Measurements from ENCODE around the gene GOLM1. TPM values are rescaled to one million over a fixed set of nuclear protein-coding genes. Genes with fewer than 3 reads are reported as not detected.

Gene GOLM1
- total and polyA plus RNA-seq, 9 of the 15 experiments (the other 6 are each of a cell fraction or from before 2014, with no cell fraction given) = 0.09 to 0.96 (median 0.40) TPM; not detected in 4

- no peak for TF ChIP-seq STAT6 (CRISPR knock-in tag; IDR thresholded peaks at IDR 0.05)
- no peak for TF ChIP-seq CSDE1 (IDR thresholded peaks at IDR 0.05)
Measured at GRCh38 chr9:86075132-86076109, 23.9 kb downstream of the GOLM1 start (continued).

- Histone ChIP-seq H3K79me2 (ENCODE audit: control insufficient read depth, insufficient read depth, low read length) (no peaks in the 10 kb centered on the region), H4K20me1 (replicated peaks; ENCODE audit: control insufficient read depth, insufficient read depth, low read length) (no peaks in the 10 kb centered on the region), H3K4me2 (ENCODE audit: insufficient read depth, low read length) (no peak overlapping the region), H3K9me1 (ENCODE audit: control insufficient read depth, insufficient read depth, low read length) (no peaks in the 10 kb centered on the region), H3K27ac (ENCODE audit: extremely low read depth, low read depth, low read length) (no peak overlapping the region), H3K36me3 (ENCODE audit: control insufficient read depth, insufficient read depth, low read length) (no peaks in the 10 kb centered on the region), H3K9me3 (replicated peaks; ENCODE audit: control insufficient read depth, insufficient read depth, low read depth, low read length) (no peaks in the 10 kb centered on the region), H2AFZ (ENCODE audit: low read depth, low read length) (no peak overlapping the region), H3K27me3 (ENCODE audit: control insufficient read depth in 2 of 2, insufficient read depth in 2 of 2, low read length in 2 of 2) (peaks cover 8 to 31% of the 10 kb centered on the region in 2 experiments; a peak in 3 of 5 replicates), H3K4me3 (no peak overlapping the region), H3K4me1 (replicated peaks in 1 of 2; ENCODE audit: control insufficient read depth in 2 of 2, insufficient read depth in 2 of 2, low read length in 2 of 2) (no peaks in the 10 kb centered on the region; a peak in 1 of 5 replicates), H3K9ac (ENCODE audit: insufficient read depth in 1 of 2, low read depth in 2 of 2, low read length in 2 of 2) (no peak overlapping the region)
- POLR2A ChIA-PET = no interaction called here
- in situ Hi-C loops (cut with MboI) = no loop called here
- CTCF ChIA-PET (ENCODE audit: low intra/inter-chr PET ratio) = no interaction called here
- FAIRE-seq (no peak), DNase-seq (ENCODE audit: extremely low read depth in 1 of 4, low spot score in 3 of 4) (no peak), ATAC-seq (no peak)
- no peak for TF ChIP-seq KLF1 (tag; IDR thresholded peaks at IDR 0.05)
- TF ChIP-seq PTRF (tag; IDR thresholded peaks at IDR 0.05) = no peak
- TF ChIP-seq NBN (IDR thresholded peaks at IDR 0.05; ENCODE audit: low read depth) = no peak
- 0% methylated on average over 1 of the region's 1 CpG for WGBS (ENCODE audit: insufficient coverage, low coverage, missing lambda C conversion rate)
- intact Hi-C loops (cut with micrococcal nuclease) = no loop called here
- BruUV-seq (replicated peaks) = no TSS peak
Measured at GRCh38 chr9:86073839-86074238, 25.5 kb downstream of the GOLM1 start.

All from K562 (cell line).